Measurements from ENCODE around the gene C2orf69. TPM values are rescaled to one million over a fixed set of nuclear protein-coding genes. Genes with fewer than 3 reads are reported as not detected.

The C2orf69 gene
- total and polyA plus RNA-seq, 2 experiments from 2014 or later, result 33.4 to 39.2 TPM

DNA sequence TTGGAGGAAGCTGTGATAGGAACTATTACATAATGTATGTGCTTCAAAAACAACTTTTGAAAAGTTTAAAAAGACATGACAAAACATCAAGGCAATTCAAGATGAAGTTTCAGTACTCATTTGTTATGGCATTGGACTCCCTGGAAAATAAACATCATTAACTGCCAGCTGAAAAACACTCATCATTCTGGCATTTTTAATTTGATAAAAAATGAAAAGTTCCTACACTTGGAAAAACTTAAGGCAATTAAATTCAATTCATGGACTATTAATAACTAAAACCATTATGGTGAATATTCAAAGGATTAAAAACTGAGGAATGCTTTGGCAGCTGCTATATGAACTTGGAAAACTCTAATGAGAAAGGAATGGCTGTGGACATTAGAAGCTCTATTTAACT is 35.7 kb downstream of the C2orf69 start (continued):
- TF ChIP-seq, protein P1, sequence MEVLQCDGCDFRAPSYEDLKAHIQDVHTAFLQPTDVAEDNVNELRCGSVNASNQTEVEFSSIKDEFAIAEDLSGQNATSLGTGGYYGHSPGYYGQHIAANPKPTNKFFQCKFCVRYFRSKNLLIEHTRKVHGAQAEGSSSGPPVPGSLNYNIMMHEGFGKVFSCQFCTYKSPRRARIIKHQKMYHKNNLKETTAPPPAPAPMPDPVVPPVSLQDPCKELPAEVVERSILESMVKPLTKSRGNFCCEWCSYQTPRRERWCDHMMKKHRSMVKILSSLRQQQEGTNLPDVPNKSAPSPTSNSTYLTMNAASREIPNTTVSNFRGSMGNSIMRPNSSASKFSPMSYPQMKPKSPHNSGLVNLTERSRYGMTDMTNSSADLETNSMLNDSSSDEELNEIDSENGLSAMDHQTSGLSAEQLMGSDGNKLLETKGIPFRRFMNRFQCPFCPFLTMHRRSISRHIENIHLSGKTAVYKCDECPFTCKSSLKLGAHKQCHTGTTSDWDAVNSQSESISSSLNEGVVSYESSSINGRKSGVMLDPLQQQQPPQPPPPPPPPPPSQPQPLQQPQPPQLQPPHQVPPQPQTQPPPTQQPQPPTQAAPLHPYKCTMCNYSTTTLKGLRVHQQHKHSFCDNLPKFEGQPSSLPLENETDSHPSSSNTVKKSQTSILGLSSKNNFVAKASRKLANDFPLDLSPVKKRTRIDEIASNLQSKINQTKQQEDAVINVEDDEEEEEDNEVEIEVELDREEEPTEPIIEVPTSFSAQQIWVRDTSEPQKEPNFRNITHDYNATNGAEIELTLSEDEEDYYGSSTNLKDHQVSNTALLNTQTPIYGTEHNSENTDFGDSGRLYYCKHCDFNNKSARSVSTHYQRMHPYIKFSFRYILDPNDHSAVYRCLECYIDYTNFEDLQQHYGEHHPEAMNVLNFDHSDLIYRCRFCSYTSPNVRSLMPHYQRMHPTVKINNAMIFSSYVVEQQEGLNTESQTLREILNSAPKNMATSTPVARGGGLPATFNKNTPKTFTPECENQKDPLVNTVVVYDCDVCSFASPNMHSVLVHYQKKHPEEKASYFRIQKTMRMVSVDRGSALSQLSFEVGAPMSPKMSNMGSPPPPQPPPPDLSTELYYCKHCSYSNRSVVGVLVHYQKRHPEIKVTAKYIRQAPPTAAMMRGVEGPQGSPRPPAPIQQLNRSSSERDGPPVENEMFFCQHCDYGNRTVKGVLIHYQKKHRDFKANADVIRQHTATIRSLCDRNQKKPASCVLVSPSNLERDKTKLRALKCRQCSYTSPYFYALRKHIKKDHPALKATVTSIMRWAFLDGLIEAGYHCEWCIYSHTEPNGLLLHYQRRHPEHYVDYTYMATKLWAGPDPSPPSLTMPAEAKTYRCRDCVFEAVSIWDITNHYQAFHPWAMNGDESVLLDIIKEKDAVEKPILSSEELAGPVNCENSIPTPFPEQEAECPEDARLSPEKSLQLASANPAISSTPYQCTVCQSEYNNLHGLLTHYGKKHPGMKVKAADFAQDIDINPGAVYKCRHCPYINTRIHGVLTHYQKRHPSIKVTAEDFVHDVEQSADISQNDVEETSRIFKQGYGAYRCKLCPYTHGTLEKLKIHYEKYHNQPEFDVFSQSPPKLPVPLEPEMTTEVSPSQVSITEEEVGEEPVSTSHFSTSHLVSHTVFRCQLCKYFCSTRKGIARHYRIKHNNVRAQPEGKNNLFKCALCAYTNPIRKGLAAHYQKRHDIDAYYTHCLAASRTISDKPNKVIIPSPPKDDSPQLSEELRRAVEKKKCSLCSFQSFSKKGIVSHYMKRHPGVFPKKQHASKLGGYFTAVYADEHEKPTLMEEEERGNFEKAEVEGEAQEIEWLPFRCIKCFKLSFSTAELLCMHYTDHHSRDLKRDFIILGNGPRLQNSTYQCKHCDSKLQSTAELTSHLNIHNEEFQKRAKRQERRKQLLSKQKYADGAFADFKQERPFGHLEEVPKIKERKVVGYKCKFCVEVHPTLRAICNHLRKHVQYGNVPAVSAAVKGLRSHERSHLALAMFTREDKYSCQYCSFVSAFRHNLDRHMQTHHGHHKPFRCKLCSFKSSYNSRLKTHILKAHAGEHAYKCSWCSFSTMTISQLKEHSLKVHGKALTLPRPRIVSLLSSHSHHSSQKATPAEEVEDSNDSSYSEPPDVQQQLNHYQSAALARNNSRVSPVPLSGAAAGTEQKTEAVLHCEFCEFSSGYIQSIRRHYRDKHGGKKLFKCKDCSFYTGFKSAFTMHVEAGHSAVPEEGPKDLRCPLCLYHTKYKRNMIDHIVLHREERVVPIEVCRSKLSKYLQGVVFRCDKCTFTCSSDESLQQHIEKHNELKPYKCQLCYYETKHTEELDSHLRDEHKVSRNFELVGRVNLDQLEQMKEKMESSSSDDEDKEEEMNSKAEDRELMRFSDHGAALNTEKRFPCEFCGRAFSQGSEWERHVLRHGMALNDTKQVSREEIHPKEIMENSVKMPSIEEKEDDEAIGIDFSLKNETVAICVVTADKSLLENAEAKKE (CRISPR knock-in tag; IDR thresholded peaks at IDR 0.05), result no peak
- TF ChIP-seq EZH2phosphoT487 (IDR thresholded peaks at IDR 0.05; ENCODE audit: unreplicated experiment) (no peak), EZH2 (IDR thresholded peaks at IDR 0.05; ENCODE audit: low read depth, unreplicated experiment) (no peak)

DNA sequence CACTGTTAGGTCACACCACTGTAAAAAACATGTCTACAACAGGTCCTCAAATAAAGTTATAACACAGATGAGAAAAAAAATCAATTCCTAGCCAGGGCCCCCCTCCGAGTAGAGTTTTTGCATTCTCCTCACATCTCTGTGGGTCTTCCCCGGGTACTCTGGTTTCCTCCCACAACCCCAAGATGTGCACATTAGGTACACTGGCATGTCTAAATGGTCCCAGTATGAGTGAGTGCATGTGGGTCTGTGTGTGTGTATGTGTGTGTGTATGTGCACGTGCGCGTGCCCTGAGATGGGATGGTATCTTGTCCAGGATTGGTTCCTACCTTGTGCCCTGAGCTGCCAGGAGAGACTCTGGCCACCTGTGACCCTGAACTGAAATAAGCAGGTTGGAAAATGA is 39.3 kb downstream of the C2orf69 start:
- no peak overlapping the region for H2AFZ ChIP-seq
- Mint-ChIP-seq H3K9me3 (no peaks in the 10 kb centered on the region), H3K27ac (no peak overlapping the region; the same call in 1 of the 2 replicates), H3K4me3 (no peak overlapping the region), H3K27me3 (ENCODE audit: insufficient read depth, low read depth, poor library complexity) (peaks cover 8% of the 10 kb centered on the region), H3K36me3 (ENCODE audit: low read depth) (peaks cover 45% of the 10 kb centered on the region), H3K4me1 (peaks cover 12% of the 10 kb centered on the region; the same call in 2 of the 3 replicates)
- no peak overlapping the region for H3K4me2 ChIP-seq
- H3F3A ChIP-seq (replicated peaks; ENCODE audit: low read depth), result no peaks in the 10 kb centered on the region
- ATAC-seq (no peak), DNase-seq (ENCODE audit: low spot score) (no peak)
- no peaks in the 10 kb centered on the region for H3K9me2 ChIP-seq (ENCODE audit: insufficient read depth)
- H4K20me1 ChIP-seq (replicated peaks; ENCODE audit: insufficient read depth), result peaks cover 9% of the 10 kb centered on the region
- H3K4me3 ChIP-seq, result no peak overlapping the region
- no peaks in the 10 kb centered on the region for H3K27me3 ChIP-seq (ENCODE audit: insufficient read depth)
- H3K79me2 ChIP-seq (replicated peaks; ENCODE audit: insufficient read depth), result peaks cover 77% of the 10 kb centered on the region
- TF ChIP-seq STAT1 (IDR thresholded peaks at IDR 0.05; ENCODE audit: unreplicated experiment), result no peak
- no peak for TF ChIP-seq EZH2phosphoT487 (IDR thresholded peaks at IDR 0.05; ENCODE audit: unreplicated experiment)
- no peak for TF ChIP-seq CREB1 (CRISPR knock-in tag; IDR thresholded peaks at IDR 0.05; ENCODE audit: low read depth)
- TF ChIP-seq EZH2 (IDR thresholded peaks at IDR 0.05; ENCODE audit: low read depth, unreplicated experiment), result no peak
- TF ChIP-seq, protein P2, sequence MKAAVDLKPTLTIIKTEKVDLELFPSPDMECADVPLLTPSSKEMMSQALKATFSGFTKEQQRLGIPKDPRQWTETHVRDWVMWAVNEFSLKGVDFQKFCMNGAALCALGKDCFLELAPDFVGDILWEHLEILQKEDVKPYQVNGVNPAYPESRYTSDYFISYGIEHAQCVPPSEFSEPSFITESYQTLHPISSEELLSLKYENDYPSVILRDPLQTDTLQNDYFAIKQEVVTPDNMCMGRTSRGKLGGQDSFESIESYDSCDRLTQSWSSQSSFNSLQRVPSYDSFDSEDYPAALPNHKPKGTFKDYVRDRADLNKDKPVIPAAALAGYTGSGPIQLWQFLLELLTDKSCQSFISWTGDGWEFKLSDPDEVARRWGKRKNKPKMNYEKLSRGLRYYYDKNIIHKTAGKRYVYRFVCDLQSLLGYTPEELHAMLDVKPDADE (IDR thresholded peaks at IDR 0.05), result no peak
- no peak for TF ChIP-seq POLR2AphosphoS5 (IDR thresholded peaks at IDR 0.05; ENCODE audit: low read depth)
- TF ChIP-seq, protein P1 (CRISPR knock-in tag; IDR thresholded peaks at IDR 0.05), result no peak
- TF ChIP-seq ZNF331 (CRISPR knock-in tag; IDR thresholded peaks at IDR 0.05; ENCODE audit: low read depth), result no peak
- no peak for TF ChIP-seq JUNB (IDR thresholded peaks at IDR 0.05; ENCODE audit: unreplicated experiment)
- peaks cover 6% of the 10 kb centered on the region for H3K4me1 ChIP-seq (ENCODE audit: insufficient read depth)
- H3K27ac ChIP-seq (ENCODE audit: low read depth), result no peak overlapping the region
- H3K36me3 ChIP-seq (ENCODE audit: insufficient read depth), result peaks cover 6% of the 10 kb centered on the region

Data from GM23338 (cell line).